Measurements from ENCODE around the gene NANS. TPM values are rescaled to one million over a fixed set of nuclear protein-coding genes. Genes with fewer than 3 reads are reported as not detected.
A peak's percentile ranks its signal among the peaks of the same experiment; 100 is the strongest.
"Not testable (repeated sequence)": the region's sequence is repeated elsewhere in the genome, so short reads cannot be mapped to it uniquely, and the experiment has no call there.

NANS gene
- total RNA-seq, 4 donors from 2014 or later = 35.2 to 74.4 (median 44.6) TPM

DNA sequence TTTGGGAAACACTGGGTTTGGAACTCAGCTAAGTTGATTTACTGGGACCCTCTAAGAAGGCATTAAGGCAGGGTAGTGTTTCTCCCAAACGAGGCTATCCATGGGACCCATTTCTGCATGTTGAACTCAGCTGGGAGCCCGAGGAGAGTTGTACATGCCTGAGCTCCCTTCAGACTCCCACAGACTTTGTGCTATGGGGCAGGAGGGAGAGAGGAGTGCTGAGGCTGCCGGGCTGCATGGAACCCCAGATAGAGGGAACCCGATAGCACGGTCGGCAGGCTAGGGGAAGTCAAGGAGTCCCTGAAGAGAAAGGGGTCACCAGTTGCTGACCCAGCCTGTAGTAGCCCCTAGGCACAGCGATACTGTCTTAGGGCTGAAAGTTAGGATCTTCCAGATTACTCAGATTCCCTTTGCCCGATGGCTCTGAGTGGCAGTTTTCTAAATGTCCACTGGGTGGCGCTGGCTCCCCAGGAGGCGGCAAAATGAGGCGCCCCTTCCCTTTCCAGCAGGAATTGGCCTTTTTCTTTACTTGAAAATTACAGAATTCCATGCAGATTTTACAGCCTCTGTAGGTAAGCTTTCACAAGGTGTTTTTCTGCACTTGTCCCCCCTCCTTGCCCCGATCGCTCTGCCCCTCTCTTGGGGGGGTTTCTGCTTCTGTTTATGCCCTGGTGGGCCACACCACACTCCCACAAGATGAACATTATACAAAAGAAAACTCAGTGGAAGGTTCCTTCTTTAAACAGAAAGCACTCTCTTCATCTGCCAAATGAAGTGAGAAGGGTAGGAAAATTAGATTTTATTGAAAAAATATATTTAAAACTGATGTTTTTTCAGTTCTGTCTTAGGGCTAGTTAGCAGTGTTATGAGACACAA lies 17.8 kb downstream of the NANS start:
- Histone ChIP-seq H3K9me3 (no peaks in the 10 kb centered on the region), H3K4me1 (peaks cover 0 to 24% (median 7%) of the 10 kb centered on the region in 4 donors), H3K36me3 (peaks cover 0 to 37% (median 0%) of the 10 kb centered on the region in 3 donors), H3K27ac (peak overlapping the region in 3 of 4 donors; percentile 60 to 67 (median 60)), H3K27me3 (no peaks in the 10 kb centered on the region), H3K4me3 (no peak overlapping the region)
- no peak for TF ChIP-seq EP300 (IDR thresholded peaks at IDR 0.05)
- TF ChIP-seq POLR2A (IDR thresholded peaks at IDR 0.05) = no peak
- peak; percentile 83 to 97 (median 96) for TF ChIP-seq CTCF (IDR thresholded peaks at IDR 0.05)
- 15 to 29% methylated on average over 13 of the region's 13 CpGs for WGBS, 2 donors
- DNase-seq (ENCODE audit: low spot score in 2 of 2) = peak; percentile 50 to 69

DNA sequence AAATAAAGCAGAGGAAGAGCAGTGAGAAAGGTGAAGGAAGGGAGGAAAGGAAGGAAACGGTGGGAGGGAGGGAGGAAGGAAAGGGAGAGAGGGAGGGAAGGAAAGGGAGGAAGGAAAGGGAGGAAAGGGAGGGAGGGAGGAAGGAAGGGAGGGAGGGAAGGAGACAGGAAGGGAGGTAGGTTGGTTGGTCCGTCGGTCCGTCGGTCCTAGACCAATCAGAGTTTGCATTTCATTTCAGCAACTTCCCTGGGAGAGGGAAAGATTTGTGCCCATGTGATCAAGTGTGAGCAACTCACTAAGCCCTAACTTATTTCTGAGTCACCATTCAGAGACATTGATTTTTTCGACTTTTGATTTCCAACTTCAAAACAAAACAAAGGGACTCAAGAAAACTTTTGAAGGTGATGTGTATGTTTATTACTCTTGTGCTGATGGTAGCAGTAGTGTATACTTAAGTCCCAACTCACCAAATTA lies 18.8 kb downstream of the NANS start:
- peak in 1 of 2 donors; percentile 24 for DNase-seq (ENCODE audit: low spot score in 2 of 2)
- 37 to 44% methylated on average over 6 of the region's 6 CpGs for WGBS, 2 donors
- peak overlapping the region in 3 of 4 donors; percentile 60 to 67 (median 60) for H3K27ac ChIP-seq
- H3K4me3 ChIP-seq = no peak overlapping the region
- peaks cover 0 to 44% (median 0%) of the 10 kb centered on the region in 3 donors for H3K36me3 ChIP-seq
- TF ChIP-seq CTCF (IDR thresholded peaks at IDR 0.05) (no peak), POLR2A (IDR thresholded peaks at IDR 0.05) (no peak), EP300 (IDR thresholded peaks at IDR 0.05) (no peak)
- no peaks in the 10 kb centered on the region for H3K9me3 ChIP-seq
- peaks cover 0 to 24% (median 7%) of the 10 kb centered on the region in 4 donors for H3K4me1 ChIP-seq
- H3K27me3 ChIP-seq = no peaks in the 10 kb centered on the region

- not testable (repeated sequence) for H3K27me3 ChIP-seq; DNase-seq (ENCODE audit: low spot score in 2 of 2); H3K4me3 ChIP-seq; H3K9me3 ChIP-seq
- peaks cover 0 to 24% (median 7%) of the 10 kb centered on the region in 4 donors for H3K4me1 ChIP-seq
- H3K36me3 ChIP-seq = peaks cover 0 to 48% (median 10%) of the 10 kb centered on the region in 3 donors
- WGBS, 2 donors = 86 to 88% methylated on average over 8 of the region's 8 CpGs
- peak overlapping the region in 1 of 4 donors; percentile 67 for H3K27ac ChIP-seq
These were observed 20.0 kb downstream of the NANS start for GRCh38 chr9:98076514-98076890.

- peaks cover 0 to 62% (median 11%) of the 10 kb centered on the region in 3 donors for H3K36me3 ChIP-seq
- peaks cover 0 to 32% (median 7%) of the 10 kb centered on the region in 4 donors for H3K4me1 ChIP-seq
- no peaks in the 10 kb centered on the region for H3K27me3 ChIP-seq
- no peaks in the 10 kb centered on the region for H3K9me3 ChIP-seq
- no peak overlapping the region for H3K4me3 ChIP-seq
- WGBS, 2 donors = 86% methylated on average over 5 of the region's 5 CpGs
- no peak overlapping the region for H3K27ac ChIP-seq
- TF ChIP-seq POLR2A (IDR thresholded peaks at IDR 0.05) (no peak), CTCF (IDR thresholded peaks at IDR 0.05) (no peak), EP300 (IDR thresholded peaks at IDR 0.05) (no peak)
- no peak for DNase-seq (ENCODE audit: low spot score in 2 of 2)
These were observed 22.4 kb downstream of the NANS start for GRCh38 chr9:98078895-98079294.

DNA sequence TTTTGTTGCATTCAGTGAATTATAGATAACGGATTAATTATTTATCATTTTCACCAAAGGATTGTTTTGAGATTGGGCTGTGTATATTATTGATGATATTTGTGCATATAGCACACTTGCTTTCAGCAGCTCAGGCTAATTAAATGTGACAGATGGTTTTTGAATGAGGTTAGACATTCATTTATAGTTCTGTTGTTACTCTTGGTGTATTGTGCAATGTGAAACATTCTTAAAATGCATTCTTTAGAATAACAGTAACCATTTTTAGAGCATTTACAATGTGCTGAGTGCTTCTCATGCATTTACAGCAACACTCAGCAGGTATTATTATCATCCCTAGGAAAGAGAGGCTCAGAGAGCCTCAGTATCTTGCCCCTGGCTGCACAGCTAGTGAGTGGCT lies 23.8 kb downstream of the NANS start:
- Histone ChIP-seq H3K4me3 (no peak overlapping the region), H3K9me3 (no peaks in the 10 kb centered on the region), H3K36me3 (peaks cover 0 to 77% (median 11%) of the 10 kb centered on the region in 3 donors), H3K27me3 (no peaks in the 10 kb centered on the region), H3K4me1 (peaks cover 0 to 19% (median 0%) of the 10 kb centered on the region in 4 donors), H3K27ac (no peak overlapping the region)
- no peak for TF ChIP-seq CTCF (IDR thresholded peaks at IDR 0.05)
- no peak for DNase-seq (ENCODE audit: low spot score in 2 of 2)
- WGBS, 2 donors = 95 to 97% methylated on average over 1 of the region's 1 CpG

Measured in tibial nerve (tissue), 4 donors.